ENCODE results near the gene SHMT2.

SHMT2 gene

GRCh38 chr12:57216921-57217879, 12.3 kb upstream of the SHMT2 start:
- TF ChIP-seq TSHZ2 (CRISPR knock-in tag; IDR thresholded peaks at IDR 0.05) (no peak), ZNF70 (CRISPR knock-in tag; IDR thresholded peaks at IDR 0.05) (no peak), ZNF8 (CRISPR knock-in tag; IDR thresholded peaks at IDR 0.05) (no peak), OSR1 (CRISPR knock-in tag; IDR thresholded peaks at IDR 0.05) (no peak), ZC3H10 (CRISPR knock-in tag; IDR thresholded peaks at IDR 0.05) (no peak), ZFP30 (CRISPR knock-in tag; IDR thresholded peaks at IDR 0.05) (no peak), RARB (CRISPR knock-in tag; IDR thresholded peaks at IDR 0.05) (no peak), ZFP3 (CRISPR knock-in tag; IDR thresholded peaks at IDR 0.05) (no peak)
- peak; percentile 4; the same call in 1 of the 3 replicates for ATAC-seq

- TF ChIP-seq ZNF565 (CRISPR knock-in tag; conservative IDR thresholded peaks at IDR 0.05; ENCODE audit: low read depth): no peak
- TF ChIP-seq, protein P1, sequence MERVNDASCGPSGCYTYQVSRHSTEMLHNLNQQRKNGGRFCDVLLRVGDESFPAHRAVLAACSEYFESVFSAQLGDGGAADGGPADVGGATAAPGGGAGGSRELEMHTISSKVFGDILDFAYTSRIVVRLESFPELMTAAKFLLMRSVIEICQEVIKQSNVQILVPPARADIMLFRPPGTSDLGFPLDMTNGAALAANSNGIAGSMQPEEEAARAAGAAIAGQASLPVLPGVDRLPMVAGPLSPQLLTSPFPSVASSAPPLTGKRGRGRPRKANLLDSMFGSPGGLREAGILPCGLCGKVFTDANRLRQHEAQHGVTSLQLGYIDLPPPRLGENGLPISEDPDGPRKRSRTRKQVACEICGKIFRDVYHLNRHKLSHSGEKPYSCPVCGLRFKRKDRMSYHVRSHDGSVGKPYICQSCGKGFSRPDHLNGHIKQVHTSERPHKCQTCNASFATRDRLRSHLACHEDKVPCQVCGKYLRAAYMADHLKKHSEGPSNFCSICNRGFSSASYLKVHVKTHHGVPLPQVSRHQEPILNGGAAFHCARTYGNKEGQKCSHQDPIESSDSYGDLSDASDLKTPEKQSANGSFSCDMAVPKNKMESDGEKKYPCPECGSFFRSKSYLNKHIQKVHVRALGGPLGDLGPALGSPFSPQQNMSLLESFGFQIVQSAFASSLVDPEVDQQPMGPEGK (CRISPR knock-in tag; IDR thresholded peaks at IDR 0.05; ENCODE audit: borderline replicate concordance): no peak
- no peak for TF ChIP-seq GLIS3 (CRISPR knock-in tag; IDR thresholded peaks at IDR 0.05)
- no peak for TF ChIP-seq TCF4 (CRISPR knock-in tag; IDR thresholded peaks at IDR 0.05; ENCODE audit: borderline replicate concordance)
- TF ChIP-seq TSHZ2 (CRISPR knock-in tag; IDR thresholded peaks at IDR 0.05): no peak
- TF ChIP-seq RARB (CRISPR knock-in tag; IDR thresholded peaks at IDR 0.05): no peak
- no peak for TF ChIP-seq CSDC2 (CRISPR knock-in tag; IDR thresholded peaks at IDR 0.05)
- no peak for TF ChIP-seq PPARA (CRISPR knock-in tag; IDR thresholded peaks at IDR 0.05; ENCODE audit: borderline replicate concordance)
- TF ChIP-seq ZNF8 (CRISPR knock-in tag; IDR thresholded peaks at IDR 0.05): no peak
- TF ChIP-seq OSR1 (CRISPR knock-in tag; IDR thresholded peaks at IDR 0.05): no peak
- TF ChIP-seq ISL1 (CRISPR knock-in tag; IDR thresholded peaks at IDR 0.05): no peak
- no peak for TF ChIP-seq CSRNP3 (CRISPR knock-in tag; IDR thresholded peaks at IDR 0.05)
- TF ChIP-seq ZFP3 (CRISPR knock-in tag; IDR thresholded peaks at IDR 0.05): no peak
- ATAC-seq: no peak
These were observed 11.3 kb upstream of the SHMT2 start for GRCh38 chr12:57218030-57218853.

GRCh38 chr12:57219205-57219992, 10.1 kb upstream of the SHMT2 start:
- ATAC-seq: no peak
- TF ChIP-seq, protein P1 (CRISPR knock-in tag; IDR thresholded peaks at IDR 0.05; ENCODE audit: borderline replicate concordance): no peak
- TF ChIP-seq CSDC2 (CRISPR knock-in tag; IDR thresholded peaks at IDR 0.05): no peak
- no peak for TF ChIP-seq TCF4 (CRISPR knock-in tag; IDR thresholded peaks at IDR 0.05; ENCODE audit: borderline replicate concordance)
- no peak for TF ChIP-seq GLIS3 (CRISPR knock-in tag; IDR thresholded peaks at IDR 0.05)
- no peak for TF ChIP-seq CSRNP3 (CRISPR knock-in tag; IDR thresholded peaks at IDR 0.05)
- TF ChIP-seq ZFP3 (CRISPR knock-in tag; IDR thresholded peaks at IDR 0.05): no peak
- no peak for TF ChIP-seq ZNF565 (CRISPR knock-in tag; conservative IDR thresholded peaks at IDR 0.05; ENCODE audit: low read depth)
- no peak for TF ChIP-seq PPARA (CRISPR knock-in tag; IDR thresholded peaks at IDR 0.05; ENCODE audit: borderline replicate concordance)
